Measurements from ENCODE around the gene KCNIP4. TPM values are rescaled to one million over a fixed set of nuclear protein-coding genes. Genes with fewer than 3 reads are reported as not detected.

The KCNIP4 gene
- total RNA-seq, 1 donor from 2014 or later, result 0.17 TPM

DNA sequence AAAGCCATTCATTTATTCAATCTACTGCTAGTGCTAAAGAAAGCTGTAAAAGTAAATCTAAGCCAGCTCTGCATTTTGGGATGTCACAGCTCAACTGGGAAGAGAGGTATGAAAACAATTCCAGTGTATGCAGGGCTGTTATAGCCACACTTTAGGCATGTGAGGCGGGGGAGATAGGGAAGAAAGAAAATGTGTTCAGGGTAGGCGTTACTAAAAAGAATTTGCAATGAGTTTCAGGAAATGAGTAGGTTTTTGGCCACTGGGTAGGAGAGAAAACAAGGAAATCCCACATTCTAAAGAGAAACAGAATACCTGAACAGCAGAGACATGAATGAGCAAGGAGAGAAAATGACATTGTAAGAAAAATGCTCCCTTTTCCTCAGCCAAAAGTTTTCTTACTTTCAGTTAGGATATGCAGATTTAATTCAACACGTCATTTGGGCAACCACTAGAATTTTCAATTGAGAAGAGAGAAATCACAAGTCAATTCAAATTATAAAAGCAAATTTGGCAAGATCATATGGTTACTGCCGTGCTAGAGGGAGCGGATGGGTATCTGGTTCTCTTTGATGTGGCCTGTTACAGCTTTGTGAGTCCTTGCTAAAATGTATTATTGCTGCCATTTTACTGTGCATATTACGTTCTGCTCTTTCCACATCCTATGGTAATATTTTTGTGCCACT, 226.3 kb downstream of the KCNIP4 start:
- H3K4me3 ChIP-seq (ENCODE audit: low read depth, low read length), result no peak overlapping the region
- TF ChIP-seq, protein P1, sequence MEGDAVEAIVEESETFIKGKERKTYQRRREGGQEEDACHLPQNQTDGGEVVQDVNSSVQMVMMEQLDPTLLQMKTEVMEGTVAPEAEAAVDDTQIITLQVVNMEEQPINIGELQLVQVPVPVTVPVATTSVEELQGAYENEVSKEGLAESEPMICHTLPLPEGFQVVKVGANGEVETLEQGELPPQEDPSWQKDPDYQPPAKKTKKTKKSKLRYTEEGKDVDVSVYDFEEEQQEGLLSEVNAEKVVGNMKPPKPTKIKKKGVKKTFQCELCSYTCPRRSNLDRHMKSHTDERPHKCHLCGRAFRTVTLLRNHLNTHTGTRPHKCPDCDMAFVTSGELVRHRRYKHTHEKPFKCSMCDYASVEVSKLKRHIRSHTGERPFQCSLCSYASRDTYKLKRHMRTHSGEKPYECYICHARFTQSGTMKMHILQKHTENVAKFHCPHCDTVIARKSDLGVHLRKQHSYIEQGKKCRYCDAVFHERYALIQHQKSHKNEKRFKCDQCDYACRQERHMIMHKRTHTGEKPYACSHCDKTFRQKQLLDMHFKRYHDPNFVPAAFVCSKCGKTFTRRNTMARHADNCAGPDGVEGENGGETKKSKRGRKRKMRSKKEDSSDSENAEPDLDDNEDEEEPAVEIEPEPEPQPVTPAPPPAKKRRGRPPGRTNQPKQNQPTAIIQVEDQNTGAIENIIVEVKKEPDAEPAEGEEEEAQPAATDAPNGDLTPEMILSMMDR (conservative IDR thresholded peaks at IDR 0.05; ENCODE audit: low read depth, low read length), result no peak
- DNase-seq (ENCODE audit: low read depth), result no peak

DNA sequence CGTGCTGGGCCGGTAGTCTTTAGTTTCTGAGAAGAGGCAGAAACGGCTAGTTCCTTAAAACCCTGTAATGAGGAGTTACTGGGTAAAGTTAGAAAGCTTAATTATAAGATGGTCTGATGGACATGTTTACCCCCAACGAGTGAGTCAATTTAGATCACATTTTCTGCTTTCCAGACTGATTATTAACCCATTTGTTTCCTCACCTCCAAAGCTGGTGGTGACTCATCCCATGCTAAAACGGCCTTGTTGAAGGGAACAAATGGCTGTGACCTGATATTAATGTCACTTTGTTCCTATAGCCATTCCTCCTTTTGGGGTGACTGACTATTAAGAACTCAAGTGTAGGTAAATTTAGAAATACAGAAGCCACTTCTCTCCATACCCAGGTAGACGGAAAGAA, 232.0 kb downstream of the KCNIP4 start:
- DNase-seq (ENCODE audit: low read depth), result peak; percentile 45
- TF ChIP-seq, protein P1 (conservative IDR thresholded peaks at IDR 0.05; ENCODE audit: low read depth, low read length), result no peak
- H3K4me3 ChIP-seq (ENCODE audit: low read depth, low read length), result no peak overlapping the region

DNA sequence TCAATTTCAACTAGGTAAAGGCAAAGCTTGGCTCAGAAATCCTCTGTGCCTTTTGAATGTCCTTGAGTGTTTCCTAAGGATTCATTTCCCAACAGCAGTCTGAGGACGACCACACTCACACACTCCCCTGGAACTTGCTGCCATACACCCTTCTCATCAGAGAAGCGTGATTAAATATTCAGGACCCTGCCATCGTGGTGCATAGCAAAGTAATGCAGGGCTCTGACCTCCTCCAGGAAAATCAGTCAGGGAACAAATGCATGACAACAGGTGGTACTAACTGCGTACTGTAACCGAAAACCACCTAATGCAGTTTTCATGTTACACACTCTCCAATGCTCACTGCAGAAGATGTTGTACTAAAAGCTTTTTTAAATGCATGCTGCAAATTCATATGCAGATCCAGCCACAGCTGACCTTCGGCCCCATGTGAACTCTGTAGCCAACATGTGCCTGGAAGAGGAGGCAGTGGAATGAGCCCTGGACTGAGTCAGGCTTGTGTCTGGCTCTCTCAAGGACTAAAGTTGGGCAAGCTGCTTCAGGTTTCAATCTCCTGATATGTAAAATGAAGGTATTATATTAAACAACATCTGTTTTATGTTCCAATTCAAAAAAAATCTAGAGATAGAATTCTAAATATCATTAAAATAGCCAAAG, 238.3 kb downstream of the KCNIP4 start:
- DNase-seq (ENCODE audit: low read depth), result no peak
- no peak overlapping the region for H3K4me3 ChIP-seq (ENCODE audit: low read depth, low read length)

DNA sequence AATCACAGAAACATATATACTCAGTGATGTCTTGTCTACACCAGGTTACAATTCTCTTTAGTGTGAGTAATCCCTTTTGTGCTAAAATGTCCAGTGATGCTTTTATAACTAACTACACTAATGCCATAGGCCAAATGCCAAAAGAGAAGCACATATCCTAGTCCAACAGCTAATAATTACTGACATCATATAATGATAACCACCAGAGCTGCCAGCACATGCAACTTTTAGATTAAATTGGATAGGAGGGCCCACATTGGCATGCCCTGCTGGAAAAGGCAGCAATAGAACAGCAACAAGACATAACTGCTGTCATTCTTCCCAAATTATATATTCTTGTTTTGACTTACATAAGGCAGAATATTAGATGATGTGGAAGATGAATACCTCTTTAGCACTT, 238.8 kb downstream of the KCNIP4 start:
- DNase-seq (ENCODE audit: low read depth), result no peak
- TF ChIP-seq, protein P1 (conservative IDR thresholded peaks at IDR 0.05; ENCODE audit: low read depth, low read length), result no peak
- H3K4me3 ChIP-seq (ENCODE audit: low read depth, low read length), result no peak overlapping the region

More for the DNA sequence above, 238.3 kb downstream of the KCNIP4 start:
- TF ChIP-seq, protein P1 (conservative IDR thresholded peaks at IDR 0.05; ENCODE audit: low read depth, low read length), result no peak

DNA sequence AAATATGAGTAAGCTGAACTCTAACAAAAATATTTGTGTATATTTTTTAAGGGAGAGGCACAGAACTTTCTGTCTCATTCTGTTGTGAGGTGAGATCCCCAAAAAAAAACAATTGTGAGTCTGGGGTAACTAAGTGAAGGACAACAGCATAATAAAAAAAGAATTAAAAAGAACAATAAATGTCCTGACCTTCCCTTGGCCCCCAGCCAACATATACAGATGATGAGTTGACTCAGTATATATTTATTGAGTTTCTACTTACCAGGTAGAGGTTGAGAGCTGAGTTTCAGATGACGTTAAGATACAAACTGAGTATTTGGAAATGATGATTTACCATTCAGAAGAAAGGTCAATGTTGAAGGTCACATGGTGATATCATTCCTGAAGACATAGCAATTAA, 239.5 kb downstream of the KCNIP4 start:
- TF ChIP-seq, protein P1 (conservative IDR thresholded peaks at IDR 0.05; ENCODE audit: low read depth, low read length), result no peak
- no peak overlapping the region for H3K4me3 ChIP-seq (ENCODE audit: low read depth, low read length)
- no peak for DNase-seq (ENCODE audit: low read depth)

DNA sequence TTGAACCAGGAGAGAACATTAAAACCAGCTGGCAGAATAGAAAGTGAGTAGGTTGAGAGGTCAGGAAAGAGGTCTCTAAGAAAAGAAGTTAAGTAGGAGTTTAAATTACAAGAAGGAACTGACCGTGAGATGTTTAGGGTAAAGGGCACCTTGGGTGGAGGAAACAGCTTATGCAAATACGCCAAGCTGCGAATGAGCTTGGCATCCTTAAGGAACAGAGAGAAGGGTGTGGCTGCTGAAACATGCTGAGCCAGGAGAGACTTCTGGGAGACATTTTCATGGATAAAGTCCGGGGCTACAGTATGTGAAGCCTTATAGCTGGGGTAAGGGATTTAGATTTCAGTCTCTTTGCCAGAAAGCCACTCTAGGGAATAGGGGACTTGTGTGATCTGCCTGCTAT, 249.1 kb downstream of the KCNIP4 start:
- no peak for DNase-seq (ENCODE audit: low read depth)
- TF ChIP-seq, protein P1 (conservative IDR thresholded peaks at IDR 0.05; ENCODE audit: low read depth, low read length), result no peak
- no peak overlapping the region for H3K4me3 ChIP-seq (ENCODE audit: low read depth, low read length)

DNA sequence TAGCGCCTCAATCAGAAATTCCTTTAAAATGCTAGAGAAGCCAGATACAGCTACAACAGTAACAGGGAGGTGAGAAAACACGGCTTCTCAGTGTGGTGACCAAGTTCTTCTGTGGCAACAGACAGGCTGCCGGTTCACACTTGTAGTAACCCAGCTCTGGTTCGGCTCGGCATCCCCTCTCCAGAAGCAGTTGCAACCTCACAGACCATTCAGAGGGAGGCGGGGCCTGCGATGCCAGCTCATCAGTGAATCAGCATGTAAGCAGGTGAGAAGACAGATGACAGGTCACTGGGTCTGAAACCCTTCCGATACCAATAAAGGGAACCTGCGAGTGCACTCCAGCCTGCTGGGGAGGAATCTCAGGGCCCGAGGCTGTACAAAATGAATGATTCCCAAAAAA, 251.0 kb downstream of the KCNIP4 start:
- TF ChIP-seq, protein P1 (conservative IDR thresholded peaks at IDR 0.05; ENCODE audit: low read depth, low read length), result no peak
- peak; percentile 13 for DNase-seq (ENCODE audit: low read depth)

More for the DNA sequence above, 251.0 kb downstream of the KCNIP4 start:
- peak overlapping the region; percentile 29 for H3K4me3 ChIP-seq (ENCODE audit: low read depth, low read length)
